GM19372 (cell line): ENCODE measurements around the gene IRF9.
A peak's percentile ranks its signal among the peaks of the same experiment; 100 is the strongest.

Experiments used
- ATAC-seq: cut with Tn5 transposase; IDR thresholded peaks from one replicate; pipeline ENCODE4 v1.9.1; 2021; ENCODE audit warnings: mild to moderate bottlenecking, low read depth, moderate library complexity; ENCODE audit not compliant: unreplicated experiment

IRF9 gene

GRCh38 chr14:24146453-24146977, 14.6 kb upstream of the IRF9 start, which contains the start of gene PSME2:
Gene PSME2, minus strand, starts transcription at chr14:24146610. Its CDS starts 29 bp downstream, at chr14:24146581.
- peak; percentile 52 for ATAC-seq

DNA sequence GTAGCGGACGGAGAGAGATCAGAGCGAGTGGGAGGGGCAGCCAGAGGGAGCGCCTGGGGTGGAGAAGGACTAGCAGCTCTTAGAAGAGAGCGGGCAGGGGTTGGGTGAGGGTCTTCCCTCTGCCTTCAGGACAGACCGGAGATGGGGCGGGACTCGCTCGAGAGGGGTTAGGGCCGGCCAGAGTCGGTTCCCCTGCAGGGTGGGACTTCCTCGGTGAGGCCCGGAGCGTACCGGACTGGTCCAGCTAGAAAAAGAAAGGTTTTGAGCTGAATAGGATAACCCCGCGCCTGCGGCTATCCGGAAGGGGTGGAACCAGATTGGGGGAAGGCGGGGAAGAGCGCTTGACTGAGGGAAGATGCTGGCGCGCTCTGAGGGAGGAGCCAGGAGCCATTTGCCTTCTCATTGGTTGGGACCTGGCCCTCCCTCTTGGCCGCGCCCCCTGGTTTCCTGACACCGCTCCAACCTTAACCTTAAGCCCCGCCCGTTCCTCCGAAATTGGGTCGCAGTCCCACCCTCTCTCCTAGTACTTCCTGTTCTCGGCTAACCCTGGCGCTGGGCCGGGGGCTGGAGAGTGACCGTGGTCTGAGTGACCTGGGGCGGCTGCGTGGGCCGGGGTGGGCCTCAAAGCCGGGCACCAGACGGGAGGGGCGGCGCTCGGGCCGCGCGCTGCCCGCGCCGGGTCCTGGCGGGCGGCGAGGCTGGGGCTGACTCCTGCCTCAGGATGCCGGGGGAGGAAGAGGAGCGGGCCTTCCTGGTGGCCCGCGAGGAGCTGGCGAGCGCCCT, 13.9 kb upstream of the IRF9 start, which contains the start of gene RNF31:
Gene RNF31 (plus strand): TSS at position 521 of the 783 bp plus-strand sequence. CDS start 201 bp downstream, at position 722.
- peak; percentile 84 for ATAC-seq

DNA sequence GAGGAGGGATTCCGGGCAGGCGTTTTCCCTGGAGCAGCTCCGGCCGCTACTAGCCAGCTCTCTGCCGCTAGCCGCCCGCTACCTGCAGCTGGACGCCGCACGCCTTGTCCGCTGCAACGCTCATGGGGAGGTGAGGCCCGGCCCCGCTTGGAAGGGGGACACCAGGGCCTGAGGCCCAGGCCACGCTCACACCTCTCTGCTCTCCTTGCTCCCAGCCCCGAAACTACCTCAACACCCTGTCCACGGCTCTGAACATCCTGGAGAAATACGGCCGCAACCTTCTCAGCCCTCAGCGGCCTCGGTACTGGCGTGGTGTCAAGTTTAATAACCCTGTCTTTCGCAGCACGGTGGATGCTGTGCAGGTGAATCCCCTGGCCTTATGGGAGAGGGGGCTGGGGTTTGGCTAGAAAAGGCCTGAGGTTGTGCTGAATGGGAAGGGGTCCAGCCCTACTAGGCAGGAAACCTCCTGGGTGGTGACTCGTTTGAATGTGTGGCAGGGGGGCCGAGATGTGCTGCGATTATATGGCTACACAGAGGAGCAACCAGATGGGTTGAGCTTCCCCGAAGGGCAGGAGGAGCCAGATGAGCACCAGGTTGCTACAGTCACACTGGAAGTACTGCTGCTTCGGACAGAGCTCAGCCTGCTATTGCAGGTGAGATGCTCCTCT, 13.2 kb upstream of the IRF9 start:
- ATAC-seq, result no peak

- no peak for ATAC-seq
These were observed 11.6 kb upstream of the IRF9 start for GRCh38 chr14:24149302-24149969.

DNA sequence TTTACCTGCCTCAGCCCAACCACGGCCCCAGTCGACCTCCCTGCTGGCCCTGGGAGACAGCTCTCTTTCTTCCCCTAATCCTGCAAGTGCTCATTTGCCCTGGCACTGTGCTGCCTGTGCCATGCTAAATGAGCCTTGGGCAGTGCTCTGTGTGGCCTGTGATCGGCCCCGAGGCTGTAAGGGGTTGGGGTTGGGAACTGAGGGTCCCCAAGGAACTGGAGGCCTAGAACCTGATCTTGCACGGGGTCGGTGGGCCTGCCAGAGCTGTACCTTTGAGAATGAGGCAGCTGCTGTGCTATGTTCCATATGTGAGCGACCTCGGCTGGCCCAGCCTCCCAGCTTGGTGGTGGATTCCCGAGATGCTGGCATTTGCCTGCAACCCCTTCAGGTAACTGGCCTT, 11.0 kb upstream of the IRF9 start:
- ATAC-seq, result no peak

- ATAC-seq, result no peak
These were observed 10.5 kb upstream of the IRF9 start for GRCh38 chr14:24150567-24150966.

GRCh38 chr14:24150993-24151392, 10.1 kb upstream of the IRF9 start:
- no peak for ATAC-seq

DNA sequence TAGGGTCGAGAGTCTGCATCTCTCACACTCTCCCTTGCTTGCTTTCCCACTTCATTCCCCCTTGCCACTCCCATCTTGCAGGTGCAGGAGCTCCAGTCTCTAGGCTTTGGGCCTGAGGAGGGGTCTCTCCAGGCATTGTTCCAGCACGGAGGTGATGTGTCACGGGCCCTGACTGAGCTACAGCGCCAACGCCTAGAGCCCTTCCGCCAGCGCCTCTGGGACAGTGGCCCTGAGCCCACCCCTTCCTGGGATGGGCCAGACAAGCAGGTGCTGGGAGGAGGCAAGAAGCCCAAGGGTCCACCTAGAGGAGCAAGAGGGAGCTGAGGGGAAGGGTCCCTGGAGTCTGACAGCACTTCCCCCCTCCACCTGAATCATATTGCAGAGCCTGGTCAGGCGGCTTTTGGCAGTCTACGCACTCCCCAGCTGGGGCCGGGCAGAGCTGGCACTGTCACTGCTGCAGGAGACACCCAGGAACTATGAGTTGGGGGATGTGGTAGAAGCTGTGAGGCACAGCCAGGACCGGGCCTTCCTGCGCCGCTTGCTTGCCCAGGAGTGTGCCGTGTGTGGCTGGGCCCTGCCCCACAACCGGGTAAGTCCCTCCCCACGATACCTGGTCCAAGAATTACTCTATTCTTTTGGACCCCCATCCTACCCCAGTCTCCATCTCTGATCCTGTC, 9.5 kb upstream of the IRF9 start:
- no peak for ATAC-seq

DNA sequence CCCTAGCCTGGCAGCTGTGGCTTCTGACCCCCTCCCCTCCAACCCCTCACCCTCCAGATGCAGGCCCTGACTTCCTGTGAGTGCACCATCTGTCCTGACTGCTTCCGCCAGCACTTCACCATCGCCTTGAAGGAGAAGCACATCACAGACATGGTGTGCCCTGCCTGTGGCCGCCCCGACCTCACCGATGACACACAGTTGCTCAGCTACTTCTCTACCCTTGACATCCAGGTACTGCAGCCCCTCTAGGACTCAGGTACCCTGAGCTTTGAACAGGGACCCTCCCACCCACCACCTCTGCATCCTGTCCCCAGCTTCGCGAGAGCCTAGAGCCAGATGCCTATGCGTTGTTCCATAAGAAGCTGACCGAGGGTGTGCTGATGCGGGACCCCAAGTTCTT, 6.0 kb upstream of the IRF9 start:
- no peak for ATAC-seq

DNA sequence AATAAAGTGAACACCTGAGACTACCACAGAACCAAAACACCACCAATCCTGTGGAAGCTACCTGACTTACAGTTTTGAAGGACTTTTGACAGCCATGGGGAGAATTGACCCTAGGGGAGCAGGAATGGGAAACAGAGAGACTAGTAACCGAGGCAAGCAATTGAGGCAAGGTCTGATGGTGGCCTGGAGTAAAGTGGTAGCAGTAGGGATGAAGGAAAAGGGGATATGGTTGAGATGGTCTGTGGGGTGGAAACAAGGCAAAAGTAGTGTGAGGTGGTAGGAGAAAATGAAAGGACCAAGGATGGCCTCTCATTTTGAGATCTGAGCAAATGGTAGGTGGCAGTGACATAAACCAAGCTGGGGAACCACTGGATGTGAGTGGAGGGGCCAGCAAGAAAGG, 4.2 kb upstream of the IRF9 start:
- no peak for ATAC-seq

GRCh38 chr14:24157331-24157730, 3.7 kb upstream of the IRF9 start:
- no peak for ATAC-seq

GRCh38 chr14:24159777-24160498, 1.1 kb upstream of the IRF9 start:
- no peak for ATAC-seq

GRCh38 chr14:24160499-24160849, 591 bp upstream of the IRF9 start:
- no peak for ATAC-seq

GRCh38 chr14:24162093-24162492, 1.0 kb downstream of the IRF9 start:
- no peak for ATAC-seq

GRCh38 chr14:24164518-24164991, 3.5 kb downstream of the IRF9 start:
- no peak for ATAC-seq

- ATAC-seq, result no peak
These were observed 4.7 kb downstream of the IRF9 start for GRCh38 chr14:24165785-24166184.

DNA sequence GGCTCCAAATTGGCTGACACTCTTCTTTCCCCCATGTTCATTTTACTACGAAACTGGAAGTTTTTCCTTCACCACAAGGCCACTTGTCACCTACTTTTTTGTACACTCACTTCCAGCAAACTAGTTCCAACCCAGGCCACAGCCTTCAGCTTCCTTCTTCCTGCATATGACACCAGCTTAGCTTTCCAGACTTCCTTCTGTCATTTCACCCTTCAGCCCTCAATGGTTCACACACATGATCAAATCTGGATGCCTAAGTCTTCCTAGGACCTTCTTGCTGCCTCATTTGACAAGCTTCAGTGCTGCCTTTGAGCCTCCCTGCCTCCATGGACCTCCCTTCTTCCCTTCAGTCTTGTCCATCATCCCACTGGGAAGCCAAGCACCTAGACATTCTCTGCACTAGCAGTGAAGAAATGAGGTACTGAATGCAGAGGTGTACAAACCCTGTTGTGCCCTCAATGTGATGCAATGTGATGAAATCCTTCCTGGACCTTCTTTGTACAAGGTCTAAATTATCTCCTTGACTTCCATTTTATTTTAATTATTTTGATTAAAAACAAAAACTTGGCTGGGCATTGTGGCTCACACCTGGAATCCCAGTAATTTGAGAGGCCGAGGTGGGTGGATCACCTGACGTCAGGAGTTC, 6.5 kb downstream of the IRF9 start:
- no peak for ATAC-seq

DNA sequence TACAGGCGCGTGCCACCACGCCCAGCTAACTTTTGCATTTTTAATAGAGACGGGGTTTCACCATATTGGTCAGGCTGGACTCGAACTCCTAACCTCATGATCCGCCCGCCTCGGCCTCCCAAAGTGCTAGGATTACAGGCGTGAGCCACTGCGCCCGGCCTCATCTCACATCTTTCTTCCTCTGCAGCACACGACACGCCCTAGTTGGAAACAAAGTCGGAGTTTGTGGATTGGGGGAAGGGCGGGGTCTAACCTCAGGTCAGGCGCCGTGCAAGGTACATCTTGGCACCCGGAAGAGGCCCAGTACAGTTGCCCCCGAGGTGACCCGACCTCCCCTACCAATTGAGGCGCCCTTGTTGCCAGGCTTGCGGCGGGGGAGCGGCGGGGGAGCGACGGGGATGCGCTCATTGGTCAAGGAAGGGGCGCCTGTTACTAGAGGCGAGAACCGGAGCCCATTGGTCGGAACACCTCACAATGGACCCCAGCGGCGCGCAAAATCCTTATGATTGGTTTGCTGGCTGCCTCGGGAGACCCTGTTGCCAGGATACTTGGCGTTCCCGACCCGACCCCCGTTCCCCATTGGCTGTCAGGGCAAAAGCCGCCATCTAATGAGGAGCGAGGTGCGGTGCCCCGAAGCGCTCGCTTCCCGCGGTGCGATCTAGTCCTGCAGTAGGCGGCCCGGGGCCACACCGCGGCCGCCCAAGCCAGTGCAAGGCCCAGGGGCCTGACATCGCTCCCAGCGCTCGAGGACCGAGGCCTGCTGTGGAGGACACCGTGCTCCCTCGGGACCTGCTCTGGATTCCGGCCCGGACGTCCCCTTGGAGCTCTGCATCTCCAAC, 10.6 kb downstream of the IRF9 start, which contains the start of gene REC8:
Gene REC8 (plus strand): TSS at position 659 of the 839 bp plus-strand sequence. CDS start 473 bp downstream, outside the sequence.
- ATAC-seq, result peak; percentile 70
